ENCODE measurements around the gene ARF4.
"Not testable (repeated sequence)": the region's sequence is repeated elsewhere in the genome, so short reads cannot be mapped to it uniquely, and the experiment has no call there.

The ARF4 gene

GRCh38 chr3:57627976-57628375 lies 30.8 kb upstream of the ARF4 start:
- H3K36me3 ChIP-seq (ENCODE audit: control insufficient read depth, insufficient read depth, low read length): no peaks in the 10 kb centered on the region

GRCh38 chr3:57624801-57625200 lies 27.7 kb upstream of the ARF4 start:
- H3K4me1 ChIP-seq: no peaks in the 10 kb centered on the region
- H3K27ac ChIP-seq: no peak overlapping the region
- no peaks in the 10 kb centered on the region for H3K9me3 ChIP-seq (ENCODE audit: control insufficient read depth, low read length)
- no peaks in the 10 kb centered on the region for H3K79me2 ChIP-seq
- TF ChIP-seq CTCF (IDR thresholded peaks at IDR 0.05): no peak
- no peak overlapping the region for H2AFZ ChIP-seq
- no peak overlapping the region for H3K9ac ChIP-seq
- no peaks in the 10 kb centered on the region for H3K36me3 ChIP-seq (ENCODE audit: control insufficient read depth, insufficient read depth, low read length)
- H3K4me3 ChIP-seq (ENCODE audit: low read depth, low read length): no peak overlapping the region
- H3K4me2 ChIP-seq (ENCODE audit: low read length): no peak overlapping the region
- no peaks in the 10 kb centered on the region for H3K27me3 ChIP-seq (ENCODE audit: control insufficient read depth, insufficient read depth, low read length)

More at GRCh38 chr3:57627976-57628375, 30.8 kb upstream of the ARF4 start:
- Histone ChIP-seq H3K4me2 (ENCODE audit: low read length) (no peak overlapping the region), H2AFZ (no peak overlapping the region), H3K9ac (no peak overlapping the region), H3K79me2 (no peaks in the 10 kb centered on the region), H3K27me3 (ENCODE audit: control insufficient read depth, insufficient read depth, low read length) (no peaks in the 10 kb centered on the region), H3K9me3 (ENCODE audit: control insufficient read depth, low read length) (no peaks in the 10 kb centered on the region), H3K4me1 (no peaks in the 10 kb centered on the region), H3K4me3 (ENCODE audit: low read depth, low read length) (no peak overlapping the region), H3K27ac (no peak overlapping the region)
- TF ChIP-seq CTCF (IDR thresholded peaks at IDR 0.05): no peak

- no peak overlapping the region for H3K4me2 ChIP-seq (ENCODE audit: low read length)
- no peak overlapping the region for H3K4me3 ChIP-seq (ENCODE audit: low read depth, low read length)
- H3K4me1 ChIP-seq: no peaks in the 10 kb centered on the region
- TF ChIP-seq CTCF (IDR thresholded peaks at IDR 0.05): no peak
- H3K9me3 ChIP-seq (ENCODE audit: control insufficient read depth, low read length): no peaks in the 10 kb centered on the region
- H3K27me3 ChIP-seq (ENCODE audit: control insufficient read depth, insufficient read depth, low read length): no peaks in the 10 kb centered on the region
- no peak overlapping the region for H2AFZ ChIP-seq
- H3K9ac ChIP-seq: no peak overlapping the region
- no peaks in the 10 kb centered on the region for H3K79me2 ChIP-seq
- no peaks in the 10 kb centered on the region for H3K36me3 ChIP-seq (ENCODE audit: control insufficient read depth, insufficient read depth, low read length)
- H3K27ac ChIP-seq: no peak overlapping the region
Measured at GRCh38 chr3:57622362-57622761, 25.2 kb upstream of the ARF4 start.

- Histone ChIP-seq H3K9me3 (ENCODE audit: control insufficient read depth, low read length) (no peaks in the 10 kb centered on the region), H3K9ac (no peak overlapping the region), H3K79me2 (no peaks in the 10 kb centered on the region), H3K27me3 (ENCODE audit: control insufficient read depth, insufficient read depth, low read length) (no peaks in the 10 kb centered on the region), H3K4me2 (ENCODE audit: low read length) (no peak overlapping the region), H3K36me3 (ENCODE audit: control insufficient read depth, insufficient read depth, low read length) (no peaks in the 10 kb centered on the region), H3K27ac (no peak overlapping the region), H2AFZ (no peak overlapping the region), H3K4me3 (ENCODE audit: low read depth, low read length) (no peak overlapping the region), H3K4me1 (no peaks in the 10 kb centered on the region)
- TF ChIP-seq CTCF (IDR thresholded peaks at IDR 0.05): no peak
Measured at GRCh38 chr3:57617739-57618138, 20.6 kb upstream of the ARF4 start.

GRCh38 chr3:57616233-57616632 lies 19.1 kb upstream of the ARF4 start:
- Histone ChIP-seq H3K4me3 (ENCODE audit: low read depth, low read length) (no peak overlapping the region), H3K4me2 (ENCODE audit: low read length) (no peak overlapping the region), H3K79me2 (no peaks in the 10 kb centered on the region), H3K9me3 (ENCODE audit: control insufficient read depth, low read length) (no peaks in the 10 kb centered on the region), H3K4me1 (no peaks in the 10 kb centered on the region), H3K36me3 (ENCODE audit: control insufficient read depth, insufficient read depth, low read length) (no peaks in the 10 kb centered on the region), H3K9ac (no peak overlapping the region), H3K27ac (no peak overlapping the region), H2AFZ (no peak overlapping the region), H3K27me3 (ENCODE audit: control insufficient read depth, insufficient read depth, low read length) (no peaks in the 10 kb centered on the region)
- TF ChIP-seq CTCF (IDR thresholded peaks at IDR 0.05): no peak

- H3K9me3 ChIP-seq (ENCODE audit: control insufficient read depth, low read length); H3K4me3 ChIP-seq (ENCODE audit: low read depth, low read length); H3K4me1 ChIP-seq; H3K4me2 ChIP-seq (ENCODE audit: low read length); H3K27ac ChIP-seq; H3K27me3 ChIP-seq (ENCODE audit: control insufficient read depth, insufficient read depth, low read length); H3K36me3 ChIP-seq (ENCODE audit: control insufficient read depth, insufficient read depth, low read length); H3K79me2 ChIP-seq; H2AFZ ChIP-seq; H3K9ac ChIP-seq: not testable (repeated sequence)
Measured at GRCh38 chr3:57611870-57612269, 14.7 kb upstream of the ARF4 start.
